NCI-H1105 treated with DMSO at 0.1 percent for 48 hours (cell line): ENCODE results near the gene NPAS2.

Source experiments
- DNase-seq: peaks from one replicate; lab custom pipeline; 2025; lab: John Stamatoyannopoulos, UW

The NPAS2 gene

GRCh38 chr2:100940766-100941645 is 121.1 kb downstream of the NPAS2 start:
- DNase-seq = no peak

DNA sequence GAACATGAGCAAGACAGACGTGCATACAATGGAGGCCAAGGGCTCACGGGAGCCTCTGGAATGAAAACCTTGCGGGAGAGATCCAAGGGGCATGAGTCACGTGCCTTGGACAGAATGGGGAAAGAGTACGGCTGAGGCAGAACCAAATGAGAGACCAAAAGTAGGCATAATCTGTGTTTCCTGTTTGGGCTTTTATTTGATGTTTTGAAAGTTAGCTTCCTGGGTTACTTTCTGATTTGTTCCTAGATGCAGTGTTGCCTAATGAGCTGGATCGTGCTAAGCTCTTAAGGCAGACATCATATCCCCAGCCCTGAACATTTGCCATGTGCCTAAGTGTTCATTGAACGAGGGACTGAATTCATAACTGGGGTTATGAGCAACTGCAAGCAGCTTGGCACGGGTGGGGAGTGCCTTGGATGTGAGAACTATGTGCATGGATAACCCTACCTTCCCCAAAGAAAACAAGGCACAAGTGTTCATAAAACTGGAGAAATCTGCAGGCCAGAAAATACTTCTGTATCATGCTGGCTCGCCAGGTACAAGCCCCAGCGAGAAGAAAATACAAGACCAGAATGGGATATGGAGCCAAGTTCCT is 121.8 kb downstream of the NPAS2 start:
- no peak for DNase-seq

DNA sequence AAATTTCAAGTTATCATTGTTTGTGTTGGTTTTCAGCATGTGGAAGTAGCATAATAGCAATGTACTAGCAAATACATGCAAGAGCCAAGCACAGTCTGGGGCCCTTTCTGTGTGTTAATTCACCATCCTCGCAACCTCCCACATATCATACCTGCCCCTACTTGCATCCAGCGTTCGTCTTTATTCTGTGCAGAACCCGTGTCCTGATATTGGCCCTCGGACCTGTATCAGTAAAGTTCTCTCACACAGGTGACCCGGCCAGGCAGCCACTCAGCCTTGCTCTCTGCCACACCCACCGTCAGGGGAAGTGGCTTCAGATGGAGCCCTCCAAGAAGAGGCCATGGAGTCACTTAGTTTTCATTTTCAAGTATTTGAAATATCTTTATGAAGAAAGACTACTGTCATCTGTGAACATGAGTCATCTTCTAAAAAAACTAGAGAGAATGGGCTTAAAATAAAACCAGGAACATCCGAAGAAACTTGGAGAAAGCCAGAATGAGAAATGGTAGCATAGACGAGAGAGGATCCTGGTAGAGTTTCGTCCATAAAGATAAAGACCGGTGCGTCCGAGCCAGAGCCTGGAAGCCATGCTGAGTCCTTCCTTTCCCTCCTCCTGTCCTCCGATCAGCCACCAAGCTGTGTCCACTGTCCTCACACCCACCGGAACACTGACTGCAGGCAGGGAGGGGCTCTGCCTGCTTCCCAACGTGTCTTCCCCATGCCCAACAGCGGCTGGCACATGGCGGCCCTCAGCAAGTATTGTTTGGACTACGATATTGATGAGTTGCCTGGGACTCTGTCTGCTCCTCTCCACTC is 124.9 kb downstream of the NPAS2 start:
- no peak for DNase-seq

- DNase-seq = no peak
Observed at GRCh38 chr2:100945433-100945740, 125.4 kb downstream of the NPAS2 start.

- no peak for DNase-seq
Observed at GRCh38 chr2:100945930-100946607, 126.1 kb downstream of the NPAS2 start.

- no peak for DNase-seq
Observed at GRCh38 chr2:100948942-100949811, 129.2 kb downstream of the NPAS2 start.

GRCh38 chr2:100952512-100952911 is 132.6 kb downstream of the NPAS2 start:
- no peak for DNase-seq

- no peak for DNase-seq
Observed at GRCh38 chr2:100953406-100954043, 133.6 kb downstream of the NPAS2 start.

DNA sequence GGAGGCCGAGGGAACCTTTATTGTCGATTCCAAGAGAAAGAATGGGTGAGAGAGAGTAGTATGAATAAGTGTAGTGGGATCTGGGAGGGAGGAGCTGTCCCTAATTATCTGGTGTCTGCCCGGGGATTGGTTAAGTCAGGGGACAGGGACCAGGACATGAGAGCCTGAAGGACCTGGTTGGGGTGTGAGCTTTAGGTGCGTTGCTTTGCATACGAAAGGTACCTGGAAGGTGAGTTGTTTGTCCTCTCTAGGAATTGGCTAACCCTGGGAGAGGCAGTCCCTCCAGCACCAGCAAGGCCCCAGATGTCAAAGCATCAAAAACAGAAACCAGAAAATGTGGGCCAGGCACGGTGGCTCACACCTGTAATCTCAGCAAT is 134.1 kb downstream of the NPAS2 start:
- DNase-seq = no peak

GRCh38 chr2:100955226-100955625 is 135.3 kb downstream of the NPAS2 start:
- DNase-seq = no peak

DNA sequence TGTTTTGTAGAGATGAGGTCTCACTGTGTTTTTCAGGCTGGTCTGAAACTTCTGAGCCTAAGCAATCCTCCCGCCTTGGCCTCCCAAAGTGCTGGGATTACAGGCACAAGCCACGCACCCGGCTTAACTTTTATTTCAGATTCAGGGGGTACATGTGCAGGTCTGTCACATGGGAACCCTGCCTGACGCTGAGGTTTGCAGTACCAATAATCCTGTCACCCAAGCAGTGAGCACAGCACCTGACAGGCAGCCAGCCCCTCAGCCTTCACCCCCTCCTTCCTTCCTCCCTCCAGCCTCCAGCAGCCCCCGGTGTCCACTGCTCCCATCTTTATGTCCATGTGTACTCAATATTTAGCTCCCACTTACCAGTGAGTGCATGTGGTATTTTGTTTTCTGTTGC is 136.1 kb downstream of the NPAS2 start:
- no peak for DNase-seq

- DNase-seq = no peak
Observed at GRCh38 chr2:100957996-100958653, 138.2 kb downstream of the NPAS2 start.

- no peak for DNase-seq
Observed at GRCh38 chr2:100959225-100959880, 139.4 kb downstream of the NPAS2 start.

DNA sequence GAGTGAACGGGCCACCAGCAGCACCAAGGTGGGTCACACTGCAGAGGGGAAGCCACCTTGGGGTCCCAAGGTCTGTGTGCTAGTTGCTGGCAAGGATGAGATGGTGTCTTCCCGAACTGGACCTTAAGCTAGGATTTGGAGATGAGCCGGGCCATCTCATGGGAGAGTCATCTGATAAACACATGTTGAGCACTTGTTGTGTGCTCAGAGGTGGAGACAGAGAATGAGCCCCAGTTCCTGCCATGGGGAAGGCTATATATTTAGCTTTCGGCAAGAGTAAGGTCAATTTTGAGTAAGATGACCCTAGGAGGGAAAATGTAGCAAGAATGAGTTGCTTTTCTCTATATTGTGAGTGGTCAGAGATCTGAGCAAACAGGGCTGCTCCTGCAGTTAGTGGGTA is 140.7 kb downstream of the NPAS2 start:
- DNase-seq = no peak

DNA sequence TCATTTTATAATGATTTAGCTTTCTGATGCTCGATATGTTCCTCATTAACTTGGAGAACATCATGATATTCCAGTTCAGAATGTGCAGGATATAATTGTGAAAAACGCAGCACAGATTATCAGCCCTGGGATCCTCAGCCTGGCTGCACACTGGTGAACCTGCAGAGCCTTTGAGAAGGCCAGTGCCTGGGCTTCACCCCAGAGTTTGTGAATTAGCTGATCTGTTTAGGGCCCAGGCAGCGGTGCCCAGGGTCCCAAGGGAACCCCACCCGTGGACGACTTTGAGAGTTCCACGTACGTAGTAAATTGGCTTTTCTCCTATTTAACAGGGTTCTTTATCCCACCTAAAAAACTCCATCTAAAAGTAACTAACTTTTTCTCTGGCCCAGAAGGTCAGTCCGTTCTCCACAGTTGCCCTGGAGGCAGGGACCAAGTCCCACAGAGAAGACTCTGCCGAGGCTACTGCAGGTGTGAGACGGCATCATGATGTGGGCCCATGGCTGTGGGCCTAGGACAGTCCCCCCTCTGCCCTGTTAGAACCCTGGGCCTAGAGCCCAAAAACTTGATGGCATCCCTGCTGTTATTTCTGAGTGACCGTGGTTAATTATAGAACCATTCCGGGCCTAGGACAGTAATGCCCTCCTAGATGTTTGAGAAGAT is 142.6 kb downstream of the NPAS2 start:
- DNase-seq = no peak

GRCh38 chr2:100963026-100963375 is 143.1 kb downstream of the NPAS2 start:
- no peak for DNase-seq

- DNase-seq = no peak
Observed at GRCh38 chr2:100964222-100964621, 144.3 kb downstream of the NPAS2 start.

GRCh38 chr2:100964681-100965169 is 144.8 kb downstream of the NPAS2 start:
- no peak for DNase-seq

GRCh38 chr2:100965596-100965995 is 145.7 kb downstream of the NPAS2 start:
- DNase-seq = no peak
